Endothelial cell of umbilical vein (primary cell): ENCODE data around the gene DDX49. TPM values are rescaled to one million over a fixed set of nuclear protein-coding genes. Genes with fewer than 3 reads are reported as not detected.

Experiments
- BruUV-seq: library from RNA; stranded (reverse); fragments of 400-500 nt; replicated peaks from 2 replicates; lab custom pipeline; 2021; lab: Mats Ljungman, UMichigan
- CTCF ChIA-PET: fragments of 300-600, 350-600 bp; sonication (Branson Sonifier 250); formaldehyde crosslinking; loops from one replicate; lab custom pipeline; 2021; ENCODE audit warnings: antibody characterized with exemption, inconsistent platforms; lab: Charles Lee
- POLR2A ChIA-PET: fragments of 300-600, 350-600 bp; sonication (Branson Sonifier 250); formaldehyde crosslinking; loops from one replicate; lab custom pipeline; 2021; ENCODE audit warnings: antibody characterized with exemption, inconsistent platforms; lab: Charles Lee
- DNase-seq: peaks from one replicate; pipeline ENCODE4 v3.0.0-alpha.2; 2011; ENCODE audit warnings: low read depth, low spot score
- FAIRE-seq: peaks from 2 replicates; lab custom pipeline; 2011; peaks lifted over from hg19 to GRCh38; lab: Jason Lieb, UNC
- H2AFZ ChIP-seq: 2 replicates; pipeline ENCODE4 v1.6.0; 2012; ENCODE audit warnings: low read depth, low read length, control low read depth, inconsistent platforms
- H3K27ac ChIP-seq: 2 replicates; pipeline ENCODE4 v1.5.1; 2011; ENCODE audit warnings: low read depth, mild to moderate bottlenecking, control low read depth, low read length, moderate library complexity; ENCODE audit not compliant: insufficient read depth
- H3K27me3 ChIP-seq, 2 experiments: 2 replicates each; pipeline versions ENCODE4 v1.6.0 to v1.6.1; 2011; ENCODE audit warnings: low read length in 2 of 2, mixed read lengths in 1 of 2; ENCODE audit not compliant: control insufficient read depth in 2 of 2, insufficient read depth in 2 of 2
- H3K36me3 ChIP-seq, 2 experiments: 2 replicates in 1 of 2; 3 replicates in 1 of 2; pipeline ENCODE4 v1.5.1; 2011; ENCODE audit warnings: low read length in 2 of 2, mild to moderate bottlenecking in 1 of 2, moderate library complexity in 1 of 2; ENCODE audit not compliant: control insufficient read depth in 2 of 2, insufficient read depth in 2 of 2; ENCODE audit errors: extremely low read depth in 1 of 2
- H3K4me1 ChIP-seq: 3 replicates; pipeline ENCODE4 v1.5.1; 2011; ENCODE audit warnings: mild to moderate bottlenecking, low read length; ENCODE audit not compliant: control insufficient read depth, insufficient read depth; ENCODE audit errors: extremely low read depth
- H3K4me2 ChIP-seq: 2 replicates; pipeline ENCODE4 v1.6.1; 2011; ENCODE audit warnings: low read length, control low read depth, mixed read lengths; ENCODE audit not compliant: insufficient read depth
- H3K4me3 ChIP-seq, 3 experiments: fragments of 200-600 bp in 1 of 3; sonication (generic), shearing (Covaris generic) in 1 of 3; replicated peaks in 1 of 3; 2 replicates each; pipeline ENCODE4 v1.5.1; 2011 to 2016; ENCODE audit warnings: control low read depth in 3 of 3, low read length in 3 of 3, mild to moderate bottlenecking in 2 of 3, inconsistent platforms in 1 of 3, low read depth in 1 of 3, moderate library complexity in 1 of 3; ENCODE audit not compliant: insufficient read depth in 1 of 3
- H3K79me2 ChIP-seq: 2 replicates; pipeline ENCODE4 v1.6.0; 2012; ENCODE audit warnings: low read length, inconsistent platforms; ENCODE audit not compliant: control insufficient read depth, insufficient read depth
- H3K9ac ChIP-seq: replicated peaks from 2 replicates; pipeline ENCODE3; 2011; ENCODE audit warnings: low read length, control low read depth; ENCODE audit not compliant: insufficient read depth; ENCODE audit errors: extremely low read depth
- H3K9me1 ChIP-seq: replicated peaks from 3 replicates; pipeline ENCODE4 v1.6.0; 2011; ENCODE audit warnings: mild to moderate bottlenecking, low read length; ENCODE audit not compliant: control insufficient read depth, insufficient read depth; ENCODE audit errors: extremely low read depth
- H3K9me3 ChIP-seq: replicated peaks from 2 replicates; pipeline ENCODE4 v1.5.1; 2012; ENCODE audit warnings: low read length, inconsistent platforms; ENCODE audit not compliant: control insufficient read depth, insufficient read depth
- H4K20me1 ChIP-seq: replicated peaks from 2 replicates; pipeline ENCODE3; 2011; ENCODE audit warnings: mild to moderate bottlenecking, low read length; ENCODE audit not compliant: control insufficient read depth, insufficient read depth; ENCODE audit errors: extremely low read depth
- EZH2 ChIP-seq: IDR thresholded peaks from 2 replicates; pipeline ENCODE4 v1.6.1; 2012; ENCODE audit warnings: borderline replicate concordance, low read depth, mild to moderate bottlenecking, moderate library complexity, low read length, inconsistent platforms; ENCODE audit not compliant: severe bottlenecking
- FOS ChIP-seq: IDR thresholded peaks from 2 replicates; pipeline ENCODE4 v1.6.1; 2011; ENCODE audit warnings: mild to moderate bottlenecking, low read length, moderate library complexity, borderline replicate concordance; ENCODE audit not compliant: insufficient read depth
- GATA2 ChIP-seq: IDR thresholded peaks from 2 replicates; pipeline ENCODE4 v1.7.0; 2011; ENCODE audit warnings: low read depth, mild to moderate bottlenecking, moderate library complexity, mixed read lengths, low read length; ENCODE audit not compliant: insufficient read length, insufficient read depth
- JUN ChIP-seq: IDR thresholded peaks from 2 replicates; pipeline ENCODE4 v1.6.1; 2011; ENCODE audit warnings: borderline replicate concordance, low read depth; ENCODE audit not compliant: insufficient read length, insufficient read depth
- MYC ChIP-seq: IDR thresholded peaks from one replicate; pipeline ENCODE4 v1.6.1; 2011; ENCODE audit warnings: mild to moderate bottlenecking, low read depth, low read length
- POLR2A ChIP-seq: IDR thresholded peaks from 2 replicates; pipeline ENCODE4 v1.6.1; 2012; ENCODE audit warnings: low read depth, mild to moderate bottlenecking, control low read depth, low read length
- POLR2AphosphoS5 ChIP-seq: IDR thresholded peaks from 2 replicates; pipeline ENCODE4 v1.6.1; 2012; ENCODE audit warnings: low read depth, mild to moderate bottlenecking, control low read depth, low read length, moderate library complexity; ENCODE audit not compliant: insufficient read depth
- dilution Hi-C: fragments of 300-500 bp; cut with MboI; formaldehyde crosslinking; loops from one replicate; pipeline ENCODE4 v1.15.0; 2019; ENCODE audit warnings: low sequenced_read_pairs; ENCODE audit not compliant: extremely low pct_ligation_motif_present
- intact Hi-C: fragments of 100-400 bp; cut with micrococcal nuclease; formaldehyde crosslinking; loops from one replicate; pipeline ENCODE4 v1.10.0; 2022
- polyA plus RNA-seq, 4 experiments: library from polyadenylated mRNA; depleted of rRNA in 3 of 4; stranded (reverse) in 3 of 4; unstranded in 1 of 4; fragments of >200 nt; gene quantifications; 2 replicates each; pipeline versions ENCODE4 v1.2.1 to v1.2.3, GENCODE V29; 2011 to 2012; ENCODE audit warnings: missing spikeins in 1 of 4
- total RNA-seq: library from RNA; stranded (reverse); gene quantifications from 2 replicates; pipeline ENCODE4 v1.2.3, GENCODE V29; 2021
- TF ChIP-seq, protein P1 (sequence below): IDR thresholded peaks from 2 replicates; pipeline ENCODE4 v1.6.1; 2011; ENCODE audit not compliant: insufficient read depth, insufficient read length
- TF ChIP-seq, protein P2 (sequence below), 2 donors: IDR thresholded peaks; 1 replicate in 1 of 2; 2 replicates in 1 of 2; pipeline ENCODE4 v1.5.1; 2011; ENCODE audit warnings: low read length in 2 of 2, mild to moderate bottlenecking in 2 of 2, moderate library complexity in 2 of 2, control low read depth in 1 of 2, inconsistent platforms in 1 of 2, low read depth in 1 of 2; ENCODE audit not compliant: insufficient read depth in 1 of 2; ENCODE audit errors: extremely low read depth in 1 of 2

DDX49 gene
- total and polyA plus RNA-seq, 2 donors (not counting 3 experiments of a cell fraction or from before 2014, with no cell fraction given) = 51.9 to 60.1 TPM

DNA sequence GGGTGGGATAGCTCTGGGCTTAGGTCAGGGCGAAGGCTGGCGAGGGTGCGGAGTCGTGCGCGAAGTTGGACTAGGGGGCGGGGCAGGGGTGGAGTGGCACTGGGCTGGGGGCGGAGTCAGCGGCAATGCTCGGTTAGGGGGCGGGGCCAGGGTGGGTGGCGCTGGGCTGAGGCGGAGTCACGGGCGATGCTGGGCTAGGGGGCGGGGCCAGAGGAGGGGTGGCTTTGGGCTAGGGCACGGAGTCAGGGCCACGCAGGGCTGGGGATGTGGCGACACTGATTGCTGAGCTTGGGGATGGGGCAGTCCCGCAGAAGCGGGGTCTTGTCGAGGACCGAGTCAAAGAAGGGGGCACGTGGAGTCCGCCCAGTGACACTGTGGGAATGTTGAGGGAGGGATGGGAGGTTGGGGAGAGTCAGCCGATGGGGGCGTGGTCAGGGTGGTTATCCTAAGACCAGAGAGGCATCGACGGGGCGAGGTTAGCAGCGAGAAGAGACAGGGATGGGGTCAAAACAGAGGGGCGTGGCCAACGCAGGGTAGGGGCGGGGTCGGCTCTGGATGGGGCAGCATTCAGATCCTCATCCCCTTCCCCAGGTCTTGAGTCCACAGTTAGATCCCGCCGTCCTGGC, 12.8 kb downstream of the DDX49 start:
- Histone ChIP-seq H3K9me3 (no peaks in the 10 kb centered on the region), H2AFZ (no peak overlapping the region), H3K27me3 (no peaks in the 10 kb centered on the region), H3K9ac (no peak overlapping the region), H3K36me3 (peaks cover 8 to 43% of the 10 kb centered on the region in 2 experiments), H3K4me3 (no peak overlapping the region), H3K27ac (no peak overlapping the region), H4K20me1 (no peaks in the 10 kb centered on the region), H3K79me2 (no peaks in the 10 kb centered on the region), H3K9me1 (no peaks in the 10 kb centered on the region), H3K4me2 (no peak overlapping the region), H3K4me1 (no peaks in the 10 kb centered on the region)
- DNase-seq (peak; percentile 58), FAIRE-seq (peak; percentile 60)
- dilution Hi-C loops = no loop called here
- no TSS peak for BruUV-seq
- ChIA-PET POLR2A (interaction anchor here (0.6 kb wide), 1 partner anchor 54 kb away, joined by 3 read pairs; no protein-coding TSS in a partner anchor), CTCF (interaction anchor here (3.9 kb wide), 1 partner anchor 54 kb away, joined by 16 read pairs; no protein-coding TSS in a partner anchor)
- intact Hi-C loops = loop anchor here (2.0 kb wide), 1 partner anchor 54 kb away; no protein-coding TSS in a partner anchor
- TF ChIP-seq MYC (no peak), POLR2AphosphoS5 (no peak), POLR2A (no peak), FOS (no peak), JUN (no peak), EZH2 (no peak), GATA2 (no peak)
- TF ChIP-seq, protein P1, sequence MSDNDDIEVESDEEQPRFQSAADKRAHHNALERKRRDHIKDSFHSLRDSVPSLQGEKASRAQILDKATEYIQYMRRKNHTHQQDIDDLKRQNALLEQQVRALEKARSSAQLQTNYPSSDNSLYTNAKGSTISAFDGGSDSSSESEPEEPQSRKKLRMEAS = no peak
- TF ChIP-seq, protein P2, sequence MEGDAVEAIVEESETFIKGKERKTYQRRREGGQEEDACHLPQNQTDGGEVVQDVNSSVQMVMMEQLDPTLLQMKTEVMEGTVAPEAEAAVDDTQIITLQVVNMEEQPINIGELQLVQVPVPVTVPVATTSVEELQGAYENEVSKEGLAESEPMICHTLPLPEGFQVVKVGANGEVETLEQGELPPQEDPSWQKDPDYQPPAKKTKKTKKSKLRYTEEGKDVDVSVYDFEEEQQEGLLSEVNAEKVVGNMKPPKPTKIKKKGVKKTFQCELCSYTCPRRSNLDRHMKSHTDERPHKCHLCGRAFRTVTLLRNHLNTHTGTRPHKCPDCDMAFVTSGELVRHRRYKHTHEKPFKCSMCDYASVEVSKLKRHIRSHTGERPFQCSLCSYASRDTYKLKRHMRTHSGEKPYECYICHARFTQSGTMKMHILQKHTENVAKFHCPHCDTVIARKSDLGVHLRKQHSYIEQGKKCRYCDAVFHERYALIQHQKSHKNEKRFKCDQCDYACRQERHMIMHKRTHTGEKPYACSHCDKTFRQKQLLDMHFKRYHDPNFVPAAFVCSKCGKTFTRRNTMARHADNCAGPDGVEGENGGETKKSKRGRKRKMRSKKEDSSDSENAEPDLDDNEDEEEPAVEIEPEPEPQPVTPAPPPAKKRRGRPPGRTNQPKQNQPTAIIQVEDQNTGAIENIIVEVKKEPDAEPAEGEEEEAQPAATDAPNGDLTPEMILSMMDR (IDR thresholded peaks at IDR 0.05; ENCODE audit: extremely low read depth in 1 of 2, insufficient read depth in 1 of 2, low read depth in 1 of 2, low read length in 2 of 2) = no peak
